ENCODE data around the gene SARDH. TPM values are rescaled to one million over a fixed set of nuclear protein-coding genes. Genes with fewer than 3 reads are reported as not detected.

SARDH gene
- total RNA-seq, 1 experiment from 2014 or later = 20.9 TPM

DNA sequence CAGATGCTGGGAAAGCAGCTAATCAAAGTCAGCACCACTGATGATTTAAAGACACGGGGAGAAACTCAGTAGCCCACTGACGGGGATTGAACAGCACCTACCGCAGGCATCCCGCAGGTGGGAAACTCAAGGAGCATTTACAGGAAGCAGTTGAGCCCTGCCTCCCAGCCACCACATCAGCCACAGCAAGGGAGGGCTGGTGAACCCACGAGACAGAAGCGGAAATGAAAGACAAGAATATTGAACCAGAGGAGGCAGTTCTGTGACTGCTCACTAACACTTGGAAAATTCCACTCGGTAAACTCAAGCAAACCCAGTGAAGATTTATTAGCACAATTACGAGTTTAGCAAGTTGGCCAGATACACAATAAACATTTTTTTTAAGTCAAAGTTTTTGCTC, 118.4 kb downstream of the SARDH start:
- H3K36me3 ChIP-seq = no peaks in the 10 kb centered on the region
- no peaks in the 10 kb centered on the region for H3K9me3 ChIP-seq (replicated peaks)
- no peaks in the 10 kb centered on the region for H3K4me1 ChIP-seq (replicated peaks)
- peaks cover 43% of the 10 kb centered on the region for H3K27me3 ChIP-seq (replicated peaks)
- H3K27ac ChIP-seq = no peak overlapping the region
- no peak for DNase-seq (ENCODE audit: low read depth in 1 of 2, low spot score in 2 of 2)
- no peak overlapping the region for H3K4me3 ChIP-seq

GRCh38 chr9:133618726-133619125, 119.4 kb downstream of the SARDH start:
- no peaks in the 10 kb centered on the region for H3K9me3 ChIP-seq (replicated peaks)
- no peak overlapping the region for H3K4me3 ChIP-seq
- H3K27me3 ChIP-seq (replicated peaks) = peaks cover 50% of the 10 kb centered on the region
- no peak overlapping the region for H3K27ac ChIP-seq
- H3K36me3 ChIP-seq = no peaks in the 10 kb centered on the region
- no peak for DNase-seq (ENCODE audit: low read depth in 1 of 2, low spot score in 2 of 2)
- no peaks in the 10 kb centered on the region for H3K4me1 ChIP-seq (replicated peaks)

DNA sequence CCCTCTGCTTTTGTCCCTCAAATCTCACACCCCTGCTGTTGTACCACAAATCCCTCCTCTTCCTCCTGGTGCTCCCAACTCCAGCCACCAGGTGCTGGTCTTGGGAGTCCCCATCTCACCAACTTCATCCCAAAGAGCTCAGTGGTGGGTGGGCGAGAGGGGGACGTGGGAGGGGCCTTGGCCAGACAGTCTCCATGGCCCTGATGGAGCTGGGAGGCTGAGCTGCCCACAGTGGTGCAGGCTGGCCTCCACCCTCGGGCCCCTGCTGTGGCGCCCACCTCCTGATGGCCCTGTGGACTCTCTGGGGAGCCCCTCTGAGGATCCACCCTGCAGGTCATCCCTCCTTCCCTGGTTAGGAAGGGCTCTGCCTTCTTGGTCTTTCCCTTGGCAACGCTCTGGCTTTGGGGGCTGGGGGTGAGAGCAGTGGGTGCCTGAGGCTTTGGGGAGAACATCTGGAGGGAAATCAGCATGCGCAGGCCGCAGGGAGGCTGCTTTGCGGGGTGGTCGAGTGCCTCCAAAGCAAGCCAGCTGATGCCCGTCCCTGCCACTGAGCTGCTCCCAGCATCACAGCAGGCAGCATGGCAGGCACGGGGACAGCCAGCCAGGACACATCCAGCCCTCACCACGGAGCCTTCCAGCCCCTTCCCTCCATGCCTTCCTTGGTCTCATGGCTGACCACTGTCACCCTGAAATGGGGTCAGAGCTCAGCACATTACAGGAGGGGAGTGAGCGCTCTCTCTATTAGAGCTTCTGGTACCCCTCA, 121.3 kb downstream of the SARDH start:
- H3K36me3 ChIP-seq = no peaks in the 10 kb centered on the region
- H3K27ac ChIP-seq = no peak overlapping the region
- no peaks in the 10 kb centered on the region for H3K9me3 ChIP-seq (replicated peaks)
- no peaks in the 10 kb centered on the region for H3K4me1 ChIP-seq (replicated peaks)
- DNase-seq (ENCODE audit: low read depth in 1 of 2, low spot score in 2 of 2) = no peak
- peaks cover 60% of the 10 kb centered on the region for H3K27me3 ChIP-seq (replicated peaks)
- no peak overlapping the region for H3K4me3 ChIP-seq

DNA sequence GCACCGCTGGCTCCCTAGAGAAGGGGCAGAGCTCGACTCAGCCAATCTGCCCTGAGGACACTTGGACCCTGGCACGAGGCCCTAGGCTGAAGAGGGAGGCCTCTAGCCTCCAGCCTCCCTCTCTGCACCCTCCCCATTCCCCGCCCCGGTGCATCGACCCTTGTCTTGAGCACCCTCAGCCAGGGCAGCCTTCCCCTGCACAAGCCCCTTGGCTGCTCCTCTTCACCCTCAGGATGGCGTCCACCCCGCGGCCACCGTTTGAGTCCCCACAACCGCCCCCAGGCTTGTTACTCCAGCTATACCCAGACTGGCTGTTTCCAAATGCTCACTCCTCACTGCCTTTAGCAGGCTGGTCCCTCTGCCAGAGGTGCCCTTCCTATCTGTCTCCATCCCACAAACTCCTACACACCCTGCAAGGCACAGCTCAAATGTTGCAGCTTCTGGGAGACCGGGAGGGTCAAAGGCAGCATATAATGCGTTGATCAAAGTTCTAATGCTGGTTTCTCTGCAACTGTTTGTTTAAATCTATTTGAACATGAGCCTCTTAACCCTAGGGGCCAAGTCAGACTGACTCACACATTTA, 122.5 kb downstream of the SARDH start:
- no peak overlapping the region for H3K27ac ChIP-seq
- no peak overlapping the region for H3K4me3 ChIP-seq
- DNase-seq (ENCODE audit: low read depth in 1 of 2, low spot score in 2 of 2) = no peak
- H3K36me3 ChIP-seq = no peaks in the 10 kb centered on the region
- H3K27me3 ChIP-seq (replicated peaks) = peaks cover 63% of the 10 kb centered on the region
- H3K9me3 ChIP-seq (replicated peaks) = no peaks in the 10 kb centered on the region
- H3K4me1 ChIP-seq (replicated peaks) = no peaks in the 10 kb centered on the region

- H3K36me3 ChIP-seq = no peaks in the 10 kb centered on the region
- no peaks in the 10 kb centered on the region for H3K4me1 ChIP-seq (replicated peaks)
- H3K27me3 ChIP-seq (replicated peaks) = peaks cover 65% of the 10 kb centered on the region
- no peak for DNase-seq (ENCODE audit: low read depth in 1 of 2, low spot score in 2 of 2)
- H3K4me3 ChIP-seq = no peak overlapping the region
- no peaks in the 10 kb centered on the region for H3K9me3 ChIP-seq (replicated peaks)
- H3K27ac ChIP-seq = no peak overlapping the region
These were observed 123.0 kb downstream of the SARDH start for GRCh38 chr9:133615186-133615585.

DNA sequence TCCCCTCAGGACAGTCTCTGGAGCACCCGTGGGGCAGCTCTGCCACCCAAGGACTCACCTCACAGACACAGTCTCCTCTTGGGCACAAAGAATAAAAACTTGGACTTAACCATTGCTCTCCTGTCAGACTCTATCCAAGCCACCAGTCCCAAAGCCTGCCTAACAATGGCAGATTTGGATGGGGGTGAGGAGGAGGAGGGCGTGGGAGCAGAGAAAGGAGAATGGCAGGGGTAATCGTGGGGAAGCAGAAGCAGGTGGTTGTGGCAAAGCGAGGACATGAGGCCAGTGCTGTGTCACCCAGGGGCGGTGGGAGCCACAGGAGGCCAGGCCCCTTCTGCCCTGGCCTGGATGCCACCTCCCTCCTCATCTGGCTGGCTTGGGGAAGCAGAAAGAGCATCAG, 123.5 kb downstream of the SARDH start:
- Histone ChIP-seq H3K36me3 (no peaks in the 10 kb centered on the region), H3K9me3 (replicated peaks) (no peaks in the 10 kb centered on the region), H3K27me3 (replicated peaks) (peaks cover 64% of the 10 kb centered on the region), H3K4me1 (replicated peaks) (no peaks in the 10 kb centered on the region), H3K27ac (no peak overlapping the region), H3K4me3 (no peak overlapping the region)
- DNase-seq (ENCODE audit: low read depth in 1 of 2, low spot score in 2 of 2) = no peak

DNA sequence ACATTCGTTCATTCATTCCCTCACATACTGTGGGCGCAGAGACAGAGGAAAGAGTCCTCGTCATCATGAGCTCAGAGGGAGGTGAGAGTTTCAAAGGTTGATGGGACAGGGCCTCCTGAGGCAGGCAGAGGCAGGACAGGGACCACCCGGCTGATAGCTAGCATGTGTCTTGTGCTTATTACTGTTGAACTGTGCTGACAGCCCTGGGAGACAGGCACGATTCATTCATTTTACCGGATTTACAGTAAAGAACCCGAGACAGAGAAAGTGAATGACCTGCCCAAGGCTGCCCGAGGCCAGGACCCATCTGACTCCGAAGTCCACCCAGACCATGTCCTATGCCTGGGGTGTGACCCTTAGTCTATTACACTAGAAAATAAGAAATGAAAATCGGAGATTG, 124.1 kb downstream of the SARDH start:
- H3K27ac ChIP-seq = no peak overlapping the region
- H3K27me3 ChIP-seq (replicated peaks) = peaks cover 64% of the 10 kb centered on the region
- no peak for DNase-seq (ENCODE audit: low read depth in 1 of 2, low spot score in 2 of 2)
- no peak overlapping the region for H3K4me3 ChIP-seq
- no peaks in the 10 kb centered on the region for H3K4me1 ChIP-seq (replicated peaks)
- no peaks in the 10 kb centered on the region for H3K9me3 ChIP-seq (replicated peaks)
- H3K36me3 ChIP-seq = no peaks in the 10 kb centered on the region

Other genes with a start within 250 kb of the SARDH start
- not detected in 2 replicates for gene MYMK, start 213.4 kb downstream of the SARDH start, total RNA-seq (2014; rRNA removed; shearing (Covaris generic))
- not detected in 2 replicates for gene ADAMTSL2, start 203.6 kb downstream of the SARDH start, total RNA-seq (2014; rRNA removed; shearing (Covaris generic))
- gene FAM163B, start 129.0 kb downstream of the SARDH start, total RNA-seq (2014; rRNA removed; shearing (Covaris generic)) = not detected in 2 replicates
- not detected in 2 replicates for gene DBH, start 102.0 kb downstream of the SARDH start, total RNA-seq (2014; rRNA removed; shearing (Covaris generic))

All from SJSA1 (cell line).